GM18868 (cell line): Measurements from ENCODE around the gene EXOC3.
"Not testable (repeated sequence)": the region's sequence is repeated elsewhere in the genome, so short reads cannot be mapped to it uniquely, and the experiment has no call there.

ENCODE experiments used
- ATAC-seq: cut with Tn5 transposase; IDR thresholded peaks from one replicate; pipeline ENCODE4 v1.9.1; 2021; ENCODE audit warnings: mild to moderate bottlenecking, moderate library complexity; ENCODE audit not compliant: unreplicated experiment

EXOC3 gene

DNA sequence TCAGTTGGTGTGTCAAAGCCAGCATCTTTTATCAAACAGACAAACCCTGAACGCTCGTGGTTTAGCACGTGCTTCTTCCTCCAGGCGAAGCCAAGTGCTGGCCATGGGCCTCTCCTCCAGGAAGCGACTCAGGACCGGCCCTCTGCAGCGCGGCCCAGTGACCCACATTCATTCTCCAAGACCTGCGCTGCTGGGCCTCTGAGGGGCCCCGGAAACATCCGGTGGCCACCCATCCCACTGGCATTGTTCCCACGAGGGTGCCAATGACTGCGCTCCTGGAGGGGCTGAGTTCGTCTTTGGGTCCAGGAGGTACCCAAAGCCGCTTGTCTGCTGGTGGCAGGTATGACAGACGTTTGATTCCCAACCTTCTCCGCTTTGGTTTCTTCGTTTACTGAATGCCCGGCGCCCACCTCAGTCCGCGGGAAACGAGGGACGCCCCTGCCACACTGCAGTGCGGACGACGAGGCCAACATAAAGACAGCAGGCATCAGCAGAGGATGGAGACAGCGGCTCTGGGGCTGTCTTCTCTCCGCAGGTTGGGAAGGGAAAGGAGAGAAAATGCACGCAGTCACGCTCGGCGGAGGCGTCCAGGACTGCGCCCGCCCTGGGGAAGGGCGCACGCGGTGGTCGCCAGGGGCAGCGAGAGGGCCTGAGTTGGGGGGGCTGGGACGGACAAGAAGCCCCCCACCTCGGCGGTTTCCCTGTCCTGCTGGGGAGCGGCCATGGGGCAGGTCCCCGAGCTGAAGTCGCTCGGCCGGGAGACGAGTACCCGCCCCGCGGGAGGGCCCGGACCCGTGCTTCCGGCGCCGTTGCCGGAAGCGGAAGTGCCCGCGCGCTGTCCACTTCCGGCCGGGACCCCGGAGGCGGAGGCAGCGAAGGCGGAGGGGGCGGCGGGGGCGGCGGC, at the start of gene EXOC3:
EXOC3 (plus strand) TSS at position 842 of the 904 bp plus-strand sequence. CDS start 3,030 bp downstream, outside the sequence.
- peak; percentile 92 for ATAC-seq

GRCh38 chr5:393846-394275, 49.1 kb upstream of the EXOC3 start:
- ATAC-seq, result no peak

- ATAC-seq, result no peak
These were observed 48.3 kb upstream of the EXOC3 start for GRCh38 chr5:394671-395155.

- no peak for ATAC-seq
These were observed 47.6 kb upstream of the EXOC3 start for GRCh38 chr5:395156-395920.

DNA sequence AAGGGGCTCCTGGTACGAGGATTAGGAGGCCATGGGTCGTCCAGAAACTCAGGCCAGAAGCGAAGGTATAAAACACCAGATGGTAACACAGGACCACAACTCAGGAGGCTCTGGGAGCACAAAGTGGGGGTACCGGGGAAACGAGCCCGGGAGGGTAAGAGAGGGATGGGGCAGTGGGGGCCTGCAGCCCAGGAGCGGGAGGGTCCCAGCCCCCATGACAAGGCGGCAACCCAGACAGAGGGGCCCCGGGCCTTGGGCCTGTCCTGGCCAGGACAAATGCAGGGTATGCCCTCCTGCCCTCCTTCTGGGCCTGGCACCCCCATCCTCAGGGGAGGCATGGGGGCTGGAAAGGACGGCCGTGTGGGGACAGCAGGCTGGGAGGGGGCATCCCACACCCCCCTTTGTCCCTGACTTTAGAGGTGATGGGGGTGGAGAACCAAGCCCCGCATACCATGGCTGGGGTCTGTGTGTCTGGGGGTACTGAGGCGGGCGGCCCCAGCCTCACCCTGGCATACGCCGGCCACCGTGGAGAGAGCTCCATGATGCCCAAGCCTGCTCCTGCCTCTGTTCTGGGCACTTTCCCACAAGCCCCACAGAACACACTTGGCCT, 47.0 kb upstream of the EXOC3 start:
- no peak for ATAC-seq

GRCh38 chr5:396531-396961, 46.4 kb upstream of the EXOC3 start:
- ATAC-seq, result no peak

DNA sequence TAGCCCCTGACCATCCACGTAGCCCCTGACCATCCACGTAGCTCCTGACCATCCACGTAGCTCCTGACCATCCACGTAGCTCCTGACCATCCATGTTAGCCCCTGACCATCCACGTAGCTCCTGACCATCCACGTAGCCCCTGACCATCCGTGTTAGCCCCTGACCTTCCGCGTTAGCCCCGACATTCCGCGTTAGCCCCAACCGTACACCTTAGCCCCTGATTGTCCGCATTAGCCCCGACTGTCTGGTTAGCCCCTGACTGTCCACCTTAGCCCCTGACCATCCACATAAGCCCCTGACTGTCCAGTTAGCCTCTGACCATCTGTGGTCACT, 44.9 kb upstream of the EXOC3 start:
- ATAC-seq, result not testable (repeated sequence)

DNA sequence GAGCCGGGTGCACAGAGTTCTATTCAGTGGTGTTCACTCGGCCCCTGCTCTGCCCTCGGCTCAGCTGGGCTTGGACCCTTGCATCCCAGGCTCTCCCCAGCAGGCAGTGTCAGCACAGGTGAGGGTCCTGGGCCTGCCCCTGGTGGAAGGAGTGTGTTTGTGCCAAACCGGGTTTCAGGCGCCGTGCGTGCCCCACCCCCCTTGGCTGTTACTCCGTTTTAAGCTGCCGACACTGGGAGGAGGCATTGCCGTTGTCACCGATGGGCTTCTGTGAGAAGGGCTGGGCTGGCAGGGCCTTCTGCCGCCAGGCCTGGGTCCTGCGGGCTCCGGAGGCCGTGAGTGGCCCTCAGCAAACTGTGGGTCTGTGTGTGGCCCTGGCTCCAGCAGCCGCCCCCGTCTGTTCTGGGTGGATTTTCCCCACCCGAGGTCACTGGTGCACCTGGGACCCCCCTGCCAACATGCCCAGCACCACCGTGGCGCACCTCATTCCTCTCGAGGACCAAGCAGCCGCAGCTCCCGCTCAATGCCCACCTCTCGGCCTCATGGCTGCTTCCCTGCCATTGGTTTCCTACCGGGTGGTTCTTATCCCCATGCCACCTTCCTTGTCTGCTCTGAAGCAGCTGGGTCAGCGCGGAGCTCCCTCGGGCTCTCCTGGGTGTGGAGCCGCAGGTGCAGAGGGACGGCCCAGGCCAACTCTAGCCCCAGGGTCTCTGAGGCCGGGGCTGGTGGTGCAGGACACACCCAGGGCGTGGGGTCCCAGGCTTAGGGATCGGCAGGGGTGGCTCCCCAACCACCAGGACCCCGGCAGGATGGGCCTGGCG, 44.3 kb upstream of the EXOC3 start:
- ATAC-seq, result no peak

- peak; percentile 80 for ATAC-seq
These were observed 43.4 kb upstream of the EXOC3 start for GRCh38 chr5:399296-400281.

DNA sequence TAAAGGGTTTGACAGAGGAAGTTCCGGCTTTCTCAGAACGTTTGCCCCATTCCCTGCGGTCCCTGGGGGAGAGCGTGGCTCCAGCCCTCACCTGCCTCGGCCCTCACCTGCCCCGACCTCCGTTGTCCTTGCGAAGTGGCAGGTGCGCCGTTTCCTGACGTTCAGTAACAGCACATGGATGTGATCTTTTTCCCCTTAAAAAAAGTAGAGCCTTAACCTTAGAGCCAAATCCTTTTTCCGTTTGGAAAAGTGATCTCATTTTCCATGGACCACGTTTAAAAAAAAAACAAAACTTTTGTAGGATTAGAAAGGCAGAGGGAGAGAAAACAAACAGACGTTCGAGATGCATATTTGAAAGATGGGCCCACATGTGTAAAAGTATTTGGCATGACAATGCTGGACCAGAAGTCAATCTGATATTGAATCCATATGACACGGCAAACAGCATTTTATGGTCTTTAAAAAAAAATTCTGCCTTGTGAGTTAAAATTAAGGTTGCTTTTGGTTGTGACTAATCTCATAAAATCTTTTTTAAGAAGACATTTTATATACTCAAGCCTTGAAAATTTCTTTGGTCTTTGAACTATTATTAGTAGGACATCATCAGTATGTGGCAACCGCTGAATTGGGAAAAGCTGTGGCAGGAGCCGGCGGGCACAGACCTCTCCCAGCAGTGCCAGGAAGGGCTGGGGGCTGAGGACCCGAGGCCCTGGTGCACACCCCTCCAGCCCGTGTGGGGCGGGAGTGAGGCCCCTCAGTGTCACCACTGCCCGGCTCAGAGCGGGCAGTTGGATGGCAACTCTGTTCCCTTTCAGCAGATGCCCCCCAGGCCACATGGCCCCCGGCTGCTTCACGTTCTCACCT, 42.5 kb upstream of the EXOC3 start:
- peak; percentile 17 for ATAC-seq

GRCh38 chr5:401146-402034, 41.6 kb upstream of the EXOC3 start:
- no peak for ATAC-seq

GRCh38 chr5:402219-402614, 40.8 kb upstream of the EXOC3 start:
- ATAC-seq, result not testable (repeated sequence)

GRCh38 chr5:402615-403359, 40.2 kb upstream of the EXOC3 start:
- ATAC-seq, result peak; percentile 62

GRCh38 chr5:403995-404394, 39.0 kb upstream of the EXOC3 start:
- ATAC-seq, result no peak

DNA sequence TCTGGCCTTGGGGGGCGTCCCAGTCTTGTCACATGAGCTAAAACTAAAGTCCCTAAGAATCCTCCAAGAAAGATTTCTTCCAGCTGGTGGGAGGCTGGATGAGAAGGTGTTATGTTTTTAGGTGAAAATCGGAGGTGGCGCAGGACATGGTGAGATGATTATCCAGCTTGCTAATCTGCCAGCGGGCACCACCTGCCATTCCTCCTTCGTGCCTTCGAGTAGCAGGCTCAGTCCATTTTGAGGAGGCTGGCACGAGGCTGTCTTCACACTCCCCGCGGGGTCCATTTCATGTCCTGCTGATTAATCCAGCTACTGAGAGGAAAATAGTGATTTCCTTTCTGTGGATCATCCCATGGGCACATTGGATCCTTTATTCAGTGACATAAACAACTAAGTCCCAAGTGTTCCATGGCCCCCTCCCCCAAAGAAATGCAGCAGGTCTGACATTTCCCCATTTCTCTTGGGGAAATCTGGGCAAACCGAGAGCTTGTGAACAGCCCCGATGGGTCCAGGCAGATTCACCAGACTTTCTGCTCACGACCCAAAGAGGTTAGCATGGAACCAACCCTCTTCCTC, 38.2 kb upstream of the EXOC3 start:
- ATAC-seq, result no peak

DNA sequence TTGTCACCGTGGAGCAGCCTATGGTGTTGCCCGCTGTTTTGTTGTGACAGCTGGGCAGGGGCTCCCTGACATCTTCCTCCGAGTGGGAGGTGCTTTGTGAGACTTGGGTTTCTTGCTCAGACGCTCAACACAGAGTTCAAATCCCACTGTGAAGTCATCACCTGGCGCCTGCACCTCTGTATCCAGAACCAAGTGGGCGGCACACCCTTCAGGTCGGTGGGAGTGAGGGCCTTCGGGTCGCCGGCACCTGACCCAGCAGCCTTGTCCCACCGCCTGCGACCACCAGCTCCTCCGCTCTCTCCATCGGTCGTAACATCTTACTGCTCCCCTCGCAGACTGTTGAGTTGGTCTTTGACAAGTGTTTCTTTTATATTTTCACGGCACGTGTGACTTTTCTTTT, 37.6 kb upstream of the EXOC3 start:
- ATAC-seq, result no peak
